22Rv1 (cell line): ENCODE data around the gene F10.

Experiments
- H3K27ac ChIP-seq: fragments of 450-650 bp; 2 replicates; pipeline ENCODE4 v1.5.1; 2017
- CTCF ChIP-seq: fragments of 450-650 bp; IDR thresholded peaks from 2 replicates; pipeline ENCODE4 v1.5.1; 2017; ENCODE audit warnings: mild to moderate bottlenecking
- ZFX ChIP-seq: fragments of 450-650 bp; IDR thresholded peaks from 2 replicates; pipeline ENCODE4 v1.6.1; 2017; ENCODE audit warnings: antibody characterized with exemption, borderline replicate concordance

F10 gene

GRCh38 chr13:113171250-113172125 is 48.9 kb downstream of the F10 start:
- no peak for TF ChIP-seq ZFX
- TF ChIP-seq CTCF: no peak
- H3K27ac ChIP-seq: no peak overlapping the region

- no peak for TF ChIP-seq CTCF
- TF ChIP-seq ZFX: no peak
- H3K27ac ChIP-seq: no peak overlapping the region
Measured at GRCh38 chr13:113172419-113172926, 49.9 kb downstream of the F10 start.

- H3K27ac ChIP-seq: no peak overlapping the region
- no peak for TF ChIP-seq CTCF
- TF ChIP-seq ZFX: no peak
Measured at GRCh38 chr13:113176280-113176679, 53.7 kb downstream of the F10 start.

GRCh38 chr13:113176822-113177221 is 54.2 kb downstream of the F10 start:
- TF ChIP-seq ZFX (no peak), CTCF (no peak)
- no peak overlapping the region for H3K27ac ChIP-seq

- H3K27ac ChIP-seq: no peak overlapping the region
- TF ChIP-seq ZFX: no peak
- no peak for TF ChIP-seq CTCF
Measured at GRCh38 chr13:113178070-113178895, 55.7 kb downstream of the F10 start.

- TF ChIP-seq ZFX: no peak
- no peak for TF ChIP-seq CTCF
- H3K27ac ChIP-seq: no peak overlapping the region
Measured at GRCh38 chr13:113178896-113179167, 56.2 kb downstream of the F10 start.
